ENCODE measurements around the gene ETV1. TPM values are rescaled to one million over a fixed set of nuclear protein-coding genes. Genes with fewer than 3 reads are reported as not detected.

ETV1 gene
- total and polyA plus RNA-seq, 11 donors: 9.6 to 118 (median 82.1) TPM

GRCh38 chr7:14000247-14000646 is 10.8 kb upstream of the ETV1 start:
- TF ChIP-seq POLR2A (IDR thresholded peaks at IDR 0.05) (no peak), CTCF (IDR thresholded peaks at IDR 0.05) (no peak)
- no peak for DNase-seq
- intact Hi-C loops (cut with DNase I): loop anchor here in 1 of 10 donors (10.0 kb wide), 1 partner anchor 65 kb away; no protein-coding TSS in a partner anchor
- Histone ChIP-seq H3K9me3 (no peaks in the 10 kb centered on the region), H3K4me1 (no peaks in the 10 kb centered on the region), H3K36me3 (no peaks in the 10 kb centered on the region), H3K27ac (no peak overlapping the region), H3K27me3 (no peaks in the 10 kb centered on the region), H3K4me3 (no peak overlapping the region)
- ATAC-seq: no peak
- WGBS, 4 donors: 88 to 93% (median 91%) methylated on average over 1 of the region's 1 CpG

GRCh38 chr7:13998866-13999265 is 9.4 kb upstream of the ETV1 start:
- no peaks in the 10 kb centered on the region for H3K9me3 ChIP-seq
- H3K4me3 ChIP-seq: no peak overlapping the region
- no peak for DNase-seq
- H3K27ac ChIP-seq: no peak overlapping the region
- no peaks in the 10 kb centered on the region for H3K27me3 ChIP-seq
- WGBS, 4 donors: 66 to 86% (median 83%) methylated on average over 5 of the region's 5 CpGs
- intact Hi-C loops (cut with DNase I): loop anchor here in 3 of 10 donors (10.0 kb wide), 2 partner anchors 206 to 456 kb away; no protein-coding TSS in a partner anchor
- H3K4me1 ChIP-seq: no peaks in the 10 kb centered on the region
- H3K36me3 ChIP-seq: no peaks in the 10 kb centered on the region
- no peak for ATAC-seq
- TF ChIP-seq POLR2A (IDR thresholded peaks at IDR 0.05) (no peak), CTCF (IDR thresholded peaks at IDR 0.05) (no peak)

GRCh38 chr7:13992596-13992964 is 3.1 kb upstream of the ETV1 start:
- H3K27ac ChIP-seq: peak overlapping the region; percentile 73 to 96 (median 93)
- no peak for ATAC-seq

More at GRCh38 chr7:13992596-13992964, 3.1 kb upstream of the ETV1 start:
- peaks cover 0 to 2% (median 0%) of the 10 kb centered on the region in 9 donors for H3K27me3 ChIP-seq
- H3K4me3 ChIP-seq: peak overlapping the region in 8 of 12 donors; percentile 67 to 85 (median 78)
- H3K9me3 ChIP-seq: no peaks in the 10 kb centered on the region
- H3K36me3 ChIP-seq: no peaks in the 10 kb centered on the region
- 53 to 74% (median 65%) methylated on average over 1 of the region's 1 CpG for WGBS, 4 donors
- intact Hi-C loops (cut with DNase I): loop anchor here in 5 of 10 donors (5.0 to 10.0 kb wide), 5 partner anchors 80 to 465 kb away; no protein-coding TSS in a partner anchor
- no peak for TF ChIP-seq POLR2A (IDR thresholded peaks at IDR 0.05)
- no peak for TF ChIP-seq CTCF (IDR thresholded peaks at IDR 0.05)
- no peak for DNase-seq
- peaks cover 0 to 12% (median 4%) of the 10 kb centered on the region in 12 donors for H3K4me1 ChIP-seq
